HEK293 (cell line): Measurements from ENCODE around the gene INSYN2B.

Experiments used
- CTCF ChIA-PET: fragments of 350-600 bp; formaldehyde crosslinking; extraction: SDS; loops from one replicate; lab custom pipeline; 2021; ENCODE audit warnings: antibody characterized with exemption; lab: Yijun Ruan, JAX
- POLR2A ChIA-PET: fragments of 300-600 bp; formaldehyde crosslinking; extraction: SDS; loops from one replicate; lab custom pipeline; 2020; ENCODE audit warnings: antibody characterized with exemption, inconsistent platforms; lab: Yijun Ruan, JAX
- H3K27ac ChIP-seq: fragments of 200-500 bp; sonication (Bioruptor generic); 2 replicates; pipeline ENCODE4 v1.5.1; 2014; ENCODE audit warnings: low read depth, low read length, control low read depth, inconsistent platforms; ENCODE audit errors: extremely low read depth
- H3K36me3 ChIP-seq, 2 experiments: fragments of 200-500 bp in 1 of 2; sonication (Bioruptor generic) in 1 of 2; 1 replicate in 1 of 2; 2 replicates in 1 of 2; pipeline ENCODE4 v1.5.1; 2014 to 2017; ENCODE audit warnings: inconsistent platforms in 2 of 2, low read length in 2 of 2; ENCODE audit not compliant: control insufficient read depth in 2 of 2, insufficient read depth in 1 of 2
- H3K4me1 ChIP-seq: fragments of 200-500 bp; sonication (Bioruptor generic); 2 replicates; pipeline ENCODE4 v1.5.1; 2014; ENCODE audit warnings: mild to moderate bottlenecking, low read length, inconsistent platforms; ENCODE audit not compliant: control insufficient read depth, insufficient read depth
- H3K4me3 ChIP-seq: 2 replicates; pipeline ENCODE4 v1.5.1; 2011; ENCODE audit warnings: low read depth, mild to moderate bottlenecking, control low read depth, low read length, moderate library complexity
- H3K9me3 ChIP-seq: fragments of 200-500 bp; sonication (Bioruptor generic); 2 replicates; pipeline ENCODE4 v1.5.1; 2014; ENCODE audit warnings: low read depth, low read length, inconsistent platforms; ENCODE audit not compliant: control insufficient read depth, insufficient read depth
- FEZF1 ChIP-seq: fragments of 450-650 bp; formaldehyde crosslinking; IDR thresholded peaks from 2 replicates; pipeline ENCODE4 v1.5.1; 2016; ENCODE audit warnings: missing biosample characterization, missing genetic modification characterization
- GLI4 ChIP-seq: fragments of 450-650 bp; formaldehyde crosslinking; IDR thresholded peaks from 2 replicates; pipeline ENCODE4 v1.5.1; 2016; ENCODE audit warnings: missing biosample characterization, missing genetic modification characterization
- HOXA7 ChIP-seq: sonication (generic); formaldehyde crosslinking; IDR thresholded peaks from 2 replicates; pipeline ENCODE4 v1.8.1; 2022; ENCODE audit warnings: missing genetic modification reagents, borderline replicate concordance
- HOXD13 ChIP-seq: sonication (generic); formaldehyde crosslinking; IDR thresholded peaks from 2 replicates; pipeline ENCODE4 v1.8.0; 2022; ENCODE audit warnings: missing genetic modification reagents, borderline replicate concordance
- MZF1 ChIP-seq: fragments of 450-650 bp; formaldehyde crosslinking; IDR thresholded peaks from 2 replicates; pipeline ENCODE4 v1.5.1; 2017; ENCODE audit warnings: missing biosample characterization, missing genetic modification characterization, borderline replicate concordance
- OSR2 ChIP-seq: fragments of 450-650 bp; formaldehyde crosslinking; IDR thresholded peaks from 2 replicates; pipeline ENCODE4 v1.5.1; 2016; ENCODE audit warnings: missing biosample characterization, missing genetic modification characterization
- REPIN1 ChIP-seq: fragments of 450-650 bp; formaldehyde crosslinking; IDR thresholded peaks from 2 replicates; pipeline ENCODE4 v1.5.1; 2017; ENCODE audit warnings: missing biosample characterization, missing genetic modification characterization, low read depth
- SCRT2 ChIP-seq: fragments of 450-650 bp; formaldehyde crosslinking; IDR thresholded peaks from 2 replicates; pipeline ENCODE4 v1.5.1; 2016; ENCODE audit warnings: missing biosample characterization, missing genetic modification characterization
- ZBTB8A ChIP-seq: fragments of 450-650 bp; formaldehyde crosslinking; IDR thresholded peaks from 2 replicates; pipeline ENCODE4 v1.5.1; 2016; ENCODE audit warnings: missing biosample characterization, missing genetic modification characterization
- ZFP41 ChIP-seq: fragments of 450-650 bp; formaldehyde crosslinking; IDR thresholded peaks from 2 replicates; pipeline ENCODE4 v1.5.1; 2016; ENCODE audit warnings: missing biosample characterization, missing genetic modification characterization, borderline replicate concordance
- ZNF157 ChIP-seq: fragments of 450-650 bp; formaldehyde crosslinking; IDR thresholded peaks from 2 replicates; pipeline ENCODE4 v1.5.1; 2016; ENCODE audit warnings: missing biosample characterization, missing genetic modification characterization
- ZNF223 ChIP-seq: fragments of 450-650 bp; formaldehyde crosslinking; IDR thresholded peaks from 2 replicates; pipeline ENCODE4 v1.5.1; 2016; ENCODE audit warnings: missing biosample characterization, missing genetic modification characterization
- ZNF426 ChIP-seq: fragments of 450-650 bp; formaldehyde crosslinking; IDR thresholded peaks from 2 replicates; pipeline ENCODE4 v1.5.1; 2017; ENCODE audit warnings: missing biosample characterization, missing genetic modification characterization, mild to moderate bottlenecking, inconsistent platforms, moderate library complexity
- ZNF501 ChIP-seq: fragments of 450-650 bp; formaldehyde crosslinking; IDR thresholded peaks from 2 replicates; pipeline ENCODE4 v1.5.1; 2016; ENCODE audit warnings: missing biosample characterization, missing genetic modification characterization
- ZNF624 ChIP-seq: fragments of 450-650 bp; formaldehyde crosslinking; IDR thresholded peaks from 2 replicates; pipeline ENCODE4 v1.5.1; 2017; ENCODE audit warnings: missing biosample characterization, missing genetic modification characterization
- ZNF658 ChIP-seq: fragments of 450-650 bp; formaldehyde crosslinking; IDR thresholded peaks from 2 replicates; pipeline ENCODE4; 2016; ENCODE audit warnings: missing biosample characterization, missing genetic modification characterization
- ZNF768 ChIP-seq: fragments of 450-650 bp; formaldehyde crosslinking; IDR thresholded peaks from 2 replicates; pipeline ENCODE4 v1.5.1; 2018; ENCODE audit warnings: missing biosample characterization, mild to moderate bottlenecking, missing genetic modification characterization
- ZNF843 ChIP-seq: fragments of 450-650 bp; formaldehyde crosslinking; IDR thresholded peaks from 2 replicates; pipeline ENCODE4 v1.5.1; 2016; ENCODE audit warnings: missing biosample characterization, missing genetic modification characterization
- ZSCAN16 ChIP-seq: fragments of 450-650 bp; formaldehyde crosslinking; IDR thresholded peaks from 2 replicates; pipeline ENCODE4 v1.5.1; 2016; ENCODE audit warnings: missing biosample characterization, missing genetic modification characterization
- TF ChIP-seq, protein P1 (sequence below): fragments of 450-650 bp; IDR thresholded peaks from 2 replicates; pipeline ENCODE4 v1.5.1; 2018; ENCODE audit warnings: missing biosample characterization, missing genetic modification characterization
- TF ChIP-seq, protein P2 (sequence below): fragments of 450-650 bp; formaldehyde crosslinking; IDR thresholded peaks from 2 replicates; pipeline ENCODE4 v1.5.0; 2017; ENCODE audit warnings: missing biosample characterization, missing genetic modification characterization, borderline replicate concordance
- TF ChIP-seq, protein P3 (sequence below): fragments of 450-650 bp; formaldehyde crosslinking; IDR thresholded peaks from 2 replicates; pipeline ENCODE4 v1.5.1; 2016; ENCODE audit warnings: missing biosample characterization, missing genetic modification characterization

The INSYN2B gene

DNA sequence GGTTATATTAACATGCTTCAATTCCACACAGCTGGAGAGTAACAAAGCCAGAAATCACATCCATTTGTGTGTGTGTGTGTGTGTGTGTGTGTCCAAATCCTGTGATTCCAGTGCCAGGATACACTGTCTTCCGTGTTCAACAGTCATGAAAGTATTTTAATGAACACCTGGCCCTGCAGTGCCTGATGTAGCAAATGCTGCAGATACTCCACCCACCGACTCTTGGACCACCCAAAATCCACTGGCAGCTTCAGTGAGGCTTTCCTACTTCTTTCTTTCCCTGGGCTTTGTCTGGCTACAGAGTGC, 13.1 kb upstream of the INSYN2B start:
- Histone ChIP-seq H3K4me3 (no peak overlapping the region), H3K9me3 (no peaks in the 10 kb centered on the region), H3K36me3 (no peaks in the 10 kb centered on the region), H3K27ac (no peak overlapping the region), H3K4me1 (no peaks in the 10 kb centered on the region)
- ChIA-PET POLR2A (no interaction called here), CTCF (interaction anchor here (1.1 kb wide), 1 partner anchor 13 kb away, joined by 5 read pairs; the partner anchor contains the start of gene INSYN2B)
- no peak for TF ChIP-seq ZNF426

DNA sequence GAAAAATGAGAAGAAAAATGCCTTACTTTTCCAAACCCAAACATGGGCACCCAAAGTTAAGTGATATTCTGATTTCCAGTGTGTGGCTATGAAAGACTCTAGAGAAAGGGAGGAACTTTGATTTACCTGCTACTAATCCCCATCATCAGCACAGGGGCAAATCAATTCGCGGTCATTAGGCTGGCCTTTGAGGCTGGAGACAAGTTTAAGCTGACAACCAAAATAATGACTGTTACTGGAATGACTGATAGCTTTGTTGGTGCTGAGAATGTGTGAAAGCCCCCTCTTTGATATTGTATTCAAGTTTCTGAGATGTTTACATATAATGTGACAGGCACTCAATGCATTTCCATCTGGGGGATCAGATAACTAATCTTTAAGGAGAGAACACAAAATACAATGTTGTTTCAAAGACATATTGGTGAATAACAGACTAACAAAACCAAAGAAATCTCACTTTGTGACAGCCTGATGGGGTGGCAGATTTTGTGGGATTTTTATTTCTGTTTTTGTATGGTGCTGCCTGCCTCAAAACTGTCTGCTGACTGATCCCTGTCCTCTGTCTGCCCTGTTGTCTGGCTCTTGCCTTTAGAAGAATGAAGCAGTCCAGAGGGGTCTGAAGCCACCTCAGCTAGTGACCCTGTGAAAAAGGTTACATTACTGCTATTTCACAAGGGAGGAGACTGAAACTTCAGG, 12.6 kb upstream of the INSYN2B start:
- ChIA-PET CTCF (interaction anchor here (1.1 kb wide), 1 partner anchor 13 kb away, joined by 5 read pairs; the partner anchor contains the start of gene INSYN2B), POLR2A (no interaction called here)
- H3K9me3 ChIP-seq, result no peaks in the 10 kb centered on the region
- no peak overlapping the region for H3K27ac ChIP-seq
- H3K4me3 ChIP-seq, result no peak overlapping the region
- TF ChIP-seq REPIN1 (tag by site-specific recombination), result no peak
- no peaks in the 10 kb centered on the region for H3K36me3 ChIP-seq
- H3K4me1 ChIP-seq, result no peaks in the 10 kb centered on the region

DNA sequence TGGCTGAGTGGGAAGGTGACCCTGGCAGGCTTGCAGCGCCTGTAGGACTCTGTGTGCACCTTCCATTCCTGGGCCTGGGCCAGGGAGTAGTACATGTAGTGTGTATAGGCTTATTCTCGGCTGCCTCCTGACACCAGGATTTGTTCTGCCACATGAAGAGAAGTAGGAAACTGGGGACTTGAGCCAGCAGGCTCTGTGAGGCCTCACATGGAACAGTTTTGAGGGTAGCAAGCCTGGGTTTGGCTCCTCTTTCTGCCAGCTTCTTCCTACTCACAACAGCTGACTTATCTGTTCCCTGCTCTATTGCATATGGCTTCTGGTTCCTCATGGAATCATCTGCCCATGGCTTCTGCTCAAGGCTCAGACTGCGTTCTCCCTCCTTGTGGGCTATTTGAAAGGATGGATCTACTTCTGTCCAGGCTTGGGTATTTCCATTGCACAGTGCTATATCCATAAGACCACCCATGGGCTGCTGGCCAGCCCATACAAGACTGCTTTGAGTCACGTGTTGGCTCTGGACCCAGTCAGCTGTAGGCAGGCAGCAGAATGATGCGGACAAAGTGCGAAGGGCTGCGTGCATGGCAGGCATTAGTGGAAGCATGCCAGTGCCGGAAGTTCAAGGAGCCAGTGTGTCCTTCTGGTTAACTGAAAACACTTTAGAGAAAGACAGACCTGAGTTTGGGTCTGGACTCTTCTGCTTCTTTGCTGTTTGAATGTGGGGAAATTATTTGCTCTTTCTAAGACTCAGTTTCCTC, 11.0 kb upstream of the INSYN2B start:
- no peaks in the 10 kb centered on the region for H3K4me1 ChIP-seq
- no peaks in the 10 kb centered on the region for H3K36me3 ChIP-seq
- H3K4me3 ChIP-seq, result no peak overlapping the region
- TF ChIP-seq OSR2 (tag by site-specific recombination) (no peak), HOXD13 (CRISPR knock-in tag) (no peak), SCRT2 (tag by site-specific recombination) (no peak), ZNF843 (no peak)
- TF ChIP-seq, protein P1, sequence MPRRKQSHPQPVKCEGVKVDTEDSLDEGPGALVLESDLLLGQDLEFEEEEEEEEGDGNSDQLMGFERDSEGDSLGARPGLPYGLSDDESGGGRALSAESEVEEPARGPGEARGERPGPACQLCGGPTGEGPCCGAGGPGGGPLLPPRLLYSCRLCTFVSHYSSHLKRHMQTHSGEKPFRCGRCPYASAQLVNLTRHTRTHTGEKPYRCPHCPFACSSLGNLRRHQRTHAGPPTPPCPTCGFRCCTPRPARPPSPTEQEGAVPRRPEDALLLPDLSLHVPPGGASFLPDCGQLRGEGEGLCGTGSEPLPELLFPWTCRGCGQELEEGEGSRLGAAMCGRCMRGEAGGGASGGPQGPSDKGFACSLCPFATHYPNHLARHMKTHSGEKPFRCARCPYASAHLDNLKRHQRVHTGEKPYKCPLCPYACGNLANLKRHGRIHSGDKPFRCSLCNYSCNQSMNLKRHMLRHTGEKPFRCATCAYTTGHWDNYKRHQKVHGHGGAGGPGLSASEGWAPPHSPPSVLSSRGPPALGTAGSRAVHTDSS, result no peak
- TF ChIP-seq, protein P2, sequence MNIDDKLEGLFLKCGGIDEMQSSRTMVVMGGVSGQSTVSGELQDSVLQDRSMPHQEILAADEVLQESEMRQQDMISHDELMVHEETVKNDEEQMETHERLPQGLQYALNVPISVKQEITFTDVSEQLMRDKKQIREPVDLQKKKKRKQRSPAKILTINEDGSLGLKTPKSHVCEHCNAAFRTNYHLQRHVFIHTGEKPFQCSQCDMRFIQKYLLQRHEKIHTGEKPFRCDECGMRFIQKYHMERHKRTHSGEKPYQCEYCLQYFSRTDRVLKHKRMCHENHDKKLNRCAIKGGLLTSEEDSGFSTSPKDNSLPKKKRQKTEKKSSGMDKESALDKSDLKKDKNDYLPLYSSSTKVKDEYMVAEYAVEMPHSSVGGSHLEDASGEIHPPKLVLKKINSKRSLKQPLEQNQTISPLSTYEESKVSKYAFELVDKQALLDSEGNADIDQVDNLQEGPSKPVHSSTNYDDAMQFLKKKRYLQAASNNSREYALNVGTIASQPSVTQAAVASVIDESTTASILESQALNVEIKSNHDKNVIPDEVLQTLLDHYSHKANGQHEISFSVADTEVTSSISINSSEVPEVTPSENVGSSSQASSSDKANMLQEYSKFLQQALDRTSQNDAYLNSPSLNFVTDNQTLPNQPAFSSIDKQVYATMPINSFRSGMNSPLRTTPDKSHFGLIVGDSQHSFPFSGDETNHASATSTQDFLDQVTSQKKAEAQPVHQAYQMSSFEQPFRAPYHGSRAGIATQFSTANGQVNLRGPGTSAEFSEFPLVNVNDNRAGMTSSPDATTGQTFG (tag by site-specific recombination), result no peak
- H3K9me3 ChIP-seq, result no peaks in the 10 kb centered on the region
- ChIA-PET POLR2A (no interaction called here), CTCF (interaction anchor here (0.9 to 1.4 kb wide), 3 partner anchors 10 to 291 kb away, joined by 4 to 5 read pairs (median 4); partner anchors contain the start of gene INSYN2B)
- no peak overlapping the region for H3K27ac ChIP-seq

DNA sequence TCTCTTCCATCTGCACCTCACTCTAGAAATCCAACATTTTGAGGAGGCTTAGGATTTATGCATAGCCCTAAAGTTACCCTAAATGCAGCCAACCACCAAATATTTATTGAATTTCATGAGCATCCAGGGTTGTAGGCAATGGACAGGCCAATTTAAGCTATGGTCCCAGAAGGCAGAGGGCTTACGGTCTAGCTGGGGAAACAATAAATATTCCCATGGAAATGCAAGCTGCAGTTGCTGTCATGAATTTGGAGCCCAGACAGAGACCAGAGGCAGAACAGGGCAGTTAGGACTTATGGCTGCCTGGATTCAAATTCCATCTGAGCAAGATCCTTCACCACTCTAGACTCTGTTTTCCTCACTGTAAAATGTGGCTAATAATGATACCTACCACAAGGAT, 9.1 kb upstream of the INSYN2B start:
- no peak overlapping the region for H3K4me3 ChIP-seq
- no peak overlapping the region for H3K27ac ChIP-seq
- ChIA-PET POLR2A (no interaction called here), CTCF (interaction anchor here (2.0 kb wide), 1 partner anchor 9 kb away, joined by 10 read pairs; the partner anchor contains the start of gene INSYN2B)
- no peaks in the 10 kb centered on the region for H3K36me3 ChIP-seq
- H3K9me3 ChIP-seq, result no peaks in the 10 kb centered on the region
- H3K4me1 ChIP-seq, result no peaks in the 10 kb centered on the region
- TF ChIP-seq ZNF768 (tag by site-specific recombination) (no peak), FEZF1 (tag by site-specific recombination) (no peak), HOXA7 (no peak), ZNF223 (tag by site-specific recombination) (no peak), ZSCAN16 (tag by site-specific recombination) (no peak), ZNF624 (tag by site-specific recombination) (no peak), ZNF157 (tag by site-specific recombination) (no peak), ZNF658 (tag by site-specific recombination) (no peak), ZNF501 (tag by site-specific recombination) (no peak), MZF1 (tag by site-specific recombination) (no peak), GLI4 (tag by site-specific recombination) (no peak), ZFP41 (tag by site-specific recombination) (no peak), ZBTB8A (no peak)
- TF ChIP-seq, protein P3, sequence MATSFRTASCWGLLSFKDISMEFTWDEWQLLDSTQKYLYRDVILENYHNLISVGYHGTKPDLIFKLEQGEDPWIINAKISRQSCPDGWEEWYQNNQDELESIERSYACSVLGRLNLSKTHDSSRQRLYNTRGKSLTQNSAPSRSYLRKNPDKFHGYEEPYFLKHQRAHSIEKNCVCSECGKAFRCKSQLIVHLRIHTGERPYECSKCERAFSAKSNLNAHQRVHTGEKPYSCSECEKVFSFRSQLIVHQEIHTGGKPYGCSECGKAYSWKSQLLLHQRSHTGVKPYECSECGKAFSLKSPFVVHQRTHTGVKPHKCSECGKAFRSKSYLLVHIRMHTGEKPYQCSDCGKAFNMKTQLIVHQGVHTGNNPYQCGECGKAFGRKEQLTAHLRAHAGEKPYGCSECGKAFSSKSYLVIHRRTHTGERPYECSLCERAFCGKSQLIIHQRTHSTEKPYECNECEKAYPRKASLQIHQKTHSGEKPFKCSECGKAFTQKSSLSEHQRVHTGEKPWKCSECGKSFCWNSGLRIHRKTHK (tag by site-specific recombination), result no peak
